ENCODE measurements around the gene PHYH.

The PHYH gene

GRCh38 chr10:13340626-13341376 lies 40.9 kb upstream of the PHYH start:
- in situ Hi-C loops (cut with MboI; ENCODE audit: low sequenced_read_pairs, unreplicated experiment), result no loop called here
- DNase-seq (ENCODE audit: low spot score), result peak; percentile 55
- TF ChIP-seq, protein P1, sequence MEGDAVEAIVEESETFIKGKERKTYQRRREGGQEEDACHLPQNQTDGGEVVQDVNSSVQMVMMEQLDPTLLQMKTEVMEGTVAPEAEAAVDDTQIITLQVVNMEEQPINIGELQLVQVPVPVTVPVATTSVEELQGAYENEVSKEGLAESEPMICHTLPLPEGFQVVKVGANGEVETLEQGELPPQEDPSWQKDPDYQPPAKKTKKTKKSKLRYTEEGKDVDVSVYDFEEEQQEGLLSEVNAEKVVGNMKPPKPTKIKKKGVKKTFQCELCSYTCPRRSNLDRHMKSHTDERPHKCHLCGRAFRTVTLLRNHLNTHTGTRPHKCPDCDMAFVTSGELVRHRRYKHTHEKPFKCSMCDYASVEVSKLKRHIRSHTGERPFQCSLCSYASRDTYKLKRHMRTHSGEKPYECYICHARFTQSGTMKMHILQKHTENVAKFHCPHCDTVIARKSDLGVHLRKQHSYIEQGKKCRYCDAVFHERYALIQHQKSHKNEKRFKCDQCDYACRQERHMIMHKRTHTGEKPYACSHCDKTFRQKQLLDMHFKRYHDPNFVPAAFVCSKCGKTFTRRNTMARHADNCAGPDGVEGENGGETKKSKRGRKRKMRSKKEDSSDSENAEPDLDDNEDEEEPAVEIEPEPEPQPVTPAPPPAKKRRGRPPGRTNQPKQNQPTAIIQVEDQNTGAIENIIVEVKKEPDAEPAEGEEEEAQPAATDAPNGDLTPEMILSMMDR (IDR thresholded peaks at IDR 0.05; ENCODE audit: borderline replicate concordance, control extremely low read depth, extremely low read depth, insufficient read depth, missing control alignments), result no peak

DNA sequence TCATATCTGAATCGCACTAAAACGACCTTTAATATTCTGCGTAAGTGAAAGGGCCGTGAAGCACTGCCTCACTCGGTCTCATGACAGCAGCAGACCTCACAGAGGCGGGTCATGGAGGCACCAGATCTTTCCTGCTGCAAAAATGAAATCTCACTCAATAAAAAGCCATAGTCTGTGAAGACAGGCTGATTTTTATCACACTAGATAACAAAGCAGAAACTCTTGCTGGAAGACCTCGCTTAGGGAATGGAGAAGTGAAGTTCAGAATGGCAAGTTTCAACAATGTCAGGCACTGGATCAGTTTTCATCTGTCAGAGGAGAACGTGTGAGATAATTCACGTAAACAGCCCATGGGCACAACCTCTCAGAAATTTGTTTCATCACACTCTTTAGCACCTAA lies 40.2 kb upstream of the PHYH start:
- in situ Hi-C loops (cut with MboI; ENCODE audit: low sequenced_read_pairs, unreplicated experiment), result no loop called here

GRCh38 chr10:13338390-13339110 lies 38.7 kb upstream of the PHYH start:
- in situ Hi-C loops (cut with MboI; ENCODE audit: low sequenced_read_pairs, unreplicated experiment), result no loop called here

More for the DNA sequence above, 40.2 kb upstream of the PHYH start:
- TF ChIP-seq, protein P1 (IDR thresholded peaks at IDR 0.05; ENCODE audit: borderline replicate concordance, control extremely low read depth, extremely low read depth, insufficient read depth, missing control alignments), result no peak
- no peak for DNase-seq (ENCODE audit: low spot score)

GRCh38 chr10:13337827-13338196 lies 37.9 kb upstream of the PHYH start:
- no peak for DNase-seq (ENCODE audit: low spot score)
- TF ChIP-seq, protein P1 (IDR thresholded peaks at IDR 0.05; ENCODE audit: borderline replicate concordance, control extremely low read depth, extremely low read depth, insufficient read depth, missing control alignments), result no peak
- in situ Hi-C loops (cut with MboI; ENCODE audit: low sequenced_read_pairs, unreplicated experiment), result no loop called here

More at GRCh38 chr10:13338390-13339110, 38.7 kb upstream of the PHYH start:
- no peak for DNase-seq (ENCODE audit: low spot score)
- TF ChIP-seq, protein P1 (IDR thresholded peaks at IDR 0.05; ENCODE audit: borderline replicate concordance, control extremely low read depth, extremely low read depth, insufficient read depth, missing control alignments), result no peak

DNA sequence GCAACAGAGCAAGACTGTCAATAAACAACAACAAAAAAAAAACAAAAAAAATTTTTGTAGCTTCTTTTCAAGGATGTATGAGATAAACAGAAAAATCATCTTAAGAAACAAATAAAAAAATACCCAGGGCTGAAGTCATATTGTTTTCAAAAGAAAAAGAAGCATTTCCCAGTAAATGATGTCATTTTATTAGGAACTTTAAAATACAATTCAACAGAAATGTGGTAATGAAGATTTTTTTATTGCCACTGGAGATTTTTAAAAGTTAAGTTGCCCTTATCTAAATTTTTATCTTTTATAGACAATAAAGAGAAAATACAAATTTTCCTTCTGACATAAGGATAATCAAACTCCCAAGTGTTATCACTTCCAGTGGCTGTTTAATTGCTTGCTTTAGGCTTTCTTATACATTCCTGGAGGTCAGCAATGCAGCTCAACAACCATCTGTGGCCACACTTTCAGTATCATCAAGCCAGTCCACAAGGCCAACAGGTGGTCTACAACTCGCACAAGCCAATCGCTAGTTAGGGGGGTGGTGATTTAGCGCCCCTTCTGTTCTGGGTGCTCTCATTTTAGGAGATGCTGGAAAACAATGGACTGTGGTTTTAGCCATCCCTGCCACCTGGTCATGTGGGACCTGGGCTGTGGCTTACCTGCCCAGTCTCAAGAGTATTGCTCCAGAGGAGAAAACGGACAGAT lies 37.4 kb upstream of the PHYH start:
- TF ChIP-seq, protein P1 (IDR thresholded peaks at IDR 0.05; ENCODE audit: borderline replicate concordance, control extremely low read depth, extremely low read depth, insufficient read depth, missing control alignments), result no peak
- no peak for DNase-seq (ENCODE audit: low spot score)
- in situ Hi-C loops (cut with MboI; ENCODE audit: low sequenced_read_pairs, unreplicated experiment), result no loop called here

- in situ Hi-C loops (cut with MboI; ENCODE audit: low sequenced_read_pairs, unreplicated experiment), result no loop called here
- TF ChIP-seq, protein P1 (IDR thresholded peaks at IDR 0.05; ENCODE audit: borderline replicate concordance, control extremely low read depth, extremely low read depth, insufficient read depth, missing control alignments), result no peak
- peak; percentile 41 for DNase-seq (ENCODE audit: low spot score)
Observed at GRCh38 chr10:13335881-13336280, 36.0 kb upstream of the PHYH start.

Measured in GM13976 (cell line).